ENCODE results near the gene HTR6.

GRCh38 chr1:19620786-19621185 lies 43.9 kb upstream of the HTR6 start:
- TF ChIP-seq CTCF (conservative IDR thresholded peaks at IDR 0.05; ENCODE audit: low read length), result no peak
- no peak for TF ChIP-seq EZH2phosphoT487 (IDR thresholded peaks at IDR 0.05; ENCODE audit: borderline replicate concordance, low read depth, low read length)

Data from OCI-LY7 (cell line).